Measurements from ENCODE around the gene TIAM1. TPM values are rescaled to one million over a fixed set of nuclear protein-coding genes. Genes with fewer than 3 reads are reported as not detected.

TIAM1 gene
- 10 to 100 TPM; 45.8 to 54.2 (median 48.8) TPM for polyA plus RNA-seq (ENCODE audit: insufficient read depth in 1 of 5, insufficient read length in 5 of 5, low replicate concordance in 1 of 5)
- long read RNA-seq, donor 1, partial matches to known transcripts, result 0 of 3 reads
- long read RNA-seq, donor 1, other reads (novel, unspliced or antisense), result 0 of 3 reads
- long read RNA-seq, donor 2, partial matches to known transcripts, result 10 of 10 reads
- long read RNA-seq, donor 2, other reads (novel, unspliced or antisense), result 0 of 10 reads
- long read RNA-seq, donor 3, partial matches to known transcripts, result 28 of 29 reads
- long read RNA-seq, donor 3, other reads (novel, unspliced or antisense), result 0 of 29 reads
- long read RNA-seq, donor 4, partial matches to known transcripts, result 0 of 1 reads
- long read RNA-seq, donor 4, other reads (novel, unspliced or antisense), result 0 of 1 reads
- long read RNA-seq, donor 5, full-length matches to known transcripts, result 2 of 2 reads
- long read RNA-seq, donor 5, partial matches to known transcripts, result 0 of 2 reads
- long read RNA-seq, donor 5, other reads (novel, unspliced or antisense), result 0 of 2 reads
- long read RNA-seq, donor 6, full-length matches to known transcripts, result 2 of 2 reads
- long read RNA-seq, donor 6, partial matches to known transcripts, result 0 of 2 reads
- long read RNA-seq, donor 6, other reads (novel, unspliced or antisense), result 0 of 2 reads
- long read RNA-seq, donor 7, partial matches to known transcripts, result 0 of 1 reads
- long read RNA-seq, donor 7, other reads (novel, unspliced or antisense), result 0 of 1 reads
- long read RNA-seq, donor 8, result 0 reads

- DNase-seq, result peak; percentile 70 to 71
Observed at GRCh38 chr21:31343680-31344480, at the start of gene TIAM1. TIAM1 (minus strand) TSS chr21:31344261; CDS start chr21:31266972, 77,289 bp downstream.

- DNase-seq, result no peak
Observed at GRCh38 chr21:31387560-31388186, 43.6 kb upstream of the TIAM1 start.

- DNase-seq, result no peak
Observed at GRCh38 chr21:31386006-31386405, 41.9 kb upstream of the TIAM1 start.

GRCh38 chr21:31383770-31384169, 39.7 kb upstream of the TIAM1 start:
- no peak for DNase-seq

- no peak for DNase-seq
Observed at GRCh38 chr21:31382060-31382459, 38.0 kb upstream of the TIAM1 start.

GRCh38 chr21:31376301-31376700, 32.2 kb upstream of the TIAM1 start:
- DNase-seq, result no peak

GRCh38 chr21:31374395-31374794, 30.3 kb upstream of the TIAM1 start:
- no peak for DNase-seq

GRCh38 chr21:31372471-31372765, 28.4 kb upstream of the TIAM1 start:
- no peak for DNase-seq

- no peak for DNase-seq
Observed at GRCh38 chr21:31371715-31372470, 27.8 kb upstream of the TIAM1 start.

GRCh38 chr21:31370893-31371544, 27.0 kb upstream of the TIAM1 start:
- DNase-seq, result peak; percentile 79 to 85

- DNase-seq, result no peak
Observed at GRCh38 chr21:31370281-31370892, 26.3 kb upstream of the TIAM1 start.

GRCh38 chr21:31368361-31368760, 24.3 kb upstream of the TIAM1 start:
- DNase-seq, result no peak

- no peak for DNase-seq
Observed at GRCh38 chr21:31367801-31368200, 23.7 kb upstream of the TIAM1 start.

GRCh38 chr21:31366825-31367224, 22.8 kb upstream of the TIAM1 start:
- DNase-seq, result no peak

GRCh38 chr21:31364253-31364945, 20.3 kb upstream of the TIAM1 start:
- no peak for DNase-seq

- DNase-seq, result no peak
Observed at GRCh38 chr21:31363720-31364119, 19.7 kb upstream of the TIAM1 start.

GRCh38 chr21:31360717-31361116, 16.7 kb upstream of the TIAM1 start:
- DNase-seq, result no peak

- no peak for DNase-seq
Observed at GRCh38 chr21:31358158-31358557, 14.1 kb upstream of the TIAM1 start.

- DNase-seq, result no peak
Observed at GRCh38 chr21:31356440-31356839, 12.4 kb upstream of the TIAM1 start.

Measured in right lung (tissue), 10 donors.